DOHH2 (cell line): ENCODE measurements around the gene UXS1.

Experiments used
- CTCF ChIP-seq: fragments of 200-600 bp; sonication (generic); IDR thresholded peaks from one replicate; pipeline ENCODE4 v1.5.1; 2014; ENCODE audit warnings: antibody characterized with exemption, mild to moderate bottlenecking, low read depth, low read length; ENCODE audit not compliant: poor library complexity, severe bottlenecking
- EZH2phosphoT487 ChIP-seq: fragments of 200-600 bp; sonication (generic); IDR thresholded peaks from 2 replicates; pipeline ENCODE4 v1.6.1; 2017; ENCODE audit warnings: borderline replicate concordance, mild to moderate bottlenecking, antibody characterized with exemption, low read length, moderate library complexity, mixed read lengths

GRCh38 chr2:106054321-106054720 lies 139.8 kb downstream of the UXS1 start:
- TF ChIP-seq CTCF (no peak), EZH2phosphoT487 (no peak)
